Central memory CD8-positive, alpha-beta T cell (primary cell): ENCODE data around the gene DNTT.

ENCODE experiments used
- ATAC-seq: fragments of 150-1000 bp; cut with Tn5 transposase; replicated peaks from 2 replicates; pipeline ENCODE4 v1.10.0; 2022; ENCODE audit warnings: mild to moderate bottlenecking, moderate FRiP score, moderate number of reproducible peaks; ENCODE audit not compliant: poor library complexity, severe bottlenecking; ENCODE audit errors: extremely low read depth
- DNase-seq, 2 donors: peaks; one replicate each; pipeline ENCODE4 v3.0.0; 2021; ENCODE audit warnings: low spot score in 2 of 2
- H3K27ac Mint-ChIP-seq: one replicate; pipeline ENCODE4 v1.8.0; 2022; ENCODE audit warnings: low read depth, mild to moderate bottlenecking, moderate library complexity, mixed read lengths
- H3K27me3 Mint-ChIP-seq: one replicate; pipeline ENCODE4 v1.8.0; 2022; ENCODE audit warnings: mixed read lengths
- H3K36me3 Mint-ChIP-seq: one replicate; pipeline ENCODE4 v1.8.0; 2022; ENCODE audit warnings: mild to moderate bottlenecking, moderate library complexity, mixed read lengths; ENCODE audit not compliant: insufficient read depth
- H3K4me1 Mint-ChIP-seq: one replicate; pipeline ENCODE4 v1.8.0; 2022; ENCODE audit warnings: mixed read lengths
- H3K4me3 Mint-ChIP-seq: one replicate; pipeline ENCODE4 v1.8.0; 2022; ENCODE audit warnings: mild to moderate bottlenecking, moderate library complexity, mixed read lengths
- H3K9me3 Mint-ChIP-seq: one replicate; pipeline ENCODE4 v1.8.0; 2022; ENCODE audit warnings: mixed read lengths

DNTT gene

GRCh38 chr10:96304230-96304629 is at the start of gene DNTT:
DNTT (plus strand) TSS chr10:96304434; CDS start chr10:96304498, 64 bp downstream.
- peaks cover 80% of the 10 kb centered on the region for H3K27me3 Mint-ChIP-seq
- ATAC-seq (no peak), DNase-seq (no peak)
- no peaks in the 10 kb centered on the region for H3K9me3 Mint-ChIP-seq
- no peaks in the 10 kb centered on the region for H3K36me3 Mint-ChIP-seq
- no peaks in the 10 kb centered on the region for H3K4me1 Mint-ChIP-seq
- H3K4me3 Mint-ChIP-seq, result no peak within 1 kb of the TSS
- H3K27ac Mint-ChIP-seq, result no peak within 1 kb of the TSS

- no peak overlapping the region for H3K4me3 Mint-ChIP-seq
- H3K27me3 Mint-ChIP-seq, result peaks cover 33% of the 10 kb centered on the region
- H3K4me1 Mint-ChIP-seq, result no peaks in the 10 kb centered on the region
- DNase-seq (no peak), ATAC-seq (no peak)
- no peak overlapping the region for H3K27ac Mint-ChIP-seq
- H3K9me3 Mint-ChIP-seq, result no peaks in the 10 kb centered on the region
- peaks cover 1% of the 10 kb centered on the region for H3K36me3 Mint-ChIP-seq
Observed at GRCh38 chr10:96254976-96255375, 49.3 kb upstream of the DNTT start.

- DNase-seq, result no peak
- Mint-ChIP-seq H3K27ac (no peak overlapping the region), H3K4me3 (no peak overlapping the region), H3K4me1 (no peaks in the 10 kb centered on the region), H3K9me3 (no peaks in the 10 kb centered on the region), H3K27me3 (peaks cover 33% of the 10 kb centered on the region), H3K36me3 (peaks cover 1% of the 10 kb centered on the region)
- no peak for ATAC-seq
Observed at GRCh38 chr10:96255549-96256333, 48.5 kb upstream of the DNTT start.

GRCh38 chr10:96257944-96258343 is 46.3 kb upstream of the DNTT start:
- Mint-ChIP-seq H3K4me1 (no peaks in the 10 kb centered on the region), H3K36me3 (peaks cover 1% of the 10 kb centered on the region), H3K4me3 (no peak overlapping the region), H3K9me3 (no peaks in the 10 kb centered on the region), H3K27me3 (peaks cover 44% of the 10 kb centered on the region), H3K27ac (no peak overlapping the region)
- DNase-seq (no peak), ATAC-seq (no peak)

- Mint-ChIP-seq H3K4me1 (no peaks in the 10 kb centered on the region), H3K9me3 (no peaks in the 10 kb centered on the region), H3K27me3 (peaks cover 56% of the 10 kb centered on the region), H3K36me3 (peaks cover 1% of the 10 kb centered on the region), H3K27ac (peak overlapping the region; percentile 51), H3K4me3 (no peak overlapping the region)
- ATAC-seq, result no peak
- DNase-seq, result no peak
Observed at GRCh38 chr10:96259150-96259549, 45.1 kb upstream of the DNTT start.

- Mint-ChIP-seq H3K36me3 (peaks cover 1% of the 10 kb centered on the region), H3K4me3 (no peak overlapping the region), H3K9me3 (no peaks in the 10 kb centered on the region), H3K27ac (no peak overlapping the region), H3K27me3 (peaks cover 56% of the 10 kb centered on the region), H3K4me1 (no peaks in the 10 kb centered on the region)
- DNase-seq, result no peak
- ATAC-seq, result no peak
Observed at GRCh38 chr10:96260014-96260413, 44.2 kb upstream of the DNTT start.

GRCh38 chr10:96261132-96261531 is 43.1 kb upstream of the DNTT start:
- ATAC-seq, result no peak
- Mint-ChIP-seq H3K4me1 (no peaks in the 10 kb centered on the region), H3K27ac (no peak overlapping the region), H3K36me3 (no peaks in the 10 kb centered on the region), H3K9me3 (no peaks in the 10 kb centered on the region), H3K27me3 (peaks cover 55% of the 10 kb centered on the region), H3K4me3 (no peak overlapping the region)
- DNase-seq, result no peak

GRCh38 chr10:96261930-96262329 is 42.3 kb upstream of the DNTT start:
- Mint-ChIP-seq H3K4me3 (no peak overlapping the region), H3K4me1 (no peaks in the 10 kb centered on the region), H3K27ac (no peak overlapping the region), H3K9me3 (no peaks in the 10 kb centered on the region), H3K36me3 (no peaks in the 10 kb centered on the region), H3K27me3 (peaks cover 63% of the 10 kb centered on the region)
- ATAC-seq (no peak), DNase-seq (no peak)

- Mint-ChIP-seq H3K4me1 (no peaks in the 10 kb centered on the region), H3K4me3 (no peak overlapping the region), H3K27ac (no peak overlapping the region), H3K36me3 (no peaks in the 10 kb centered on the region), H3K9me3 (no peaks in the 10 kb centered on the region), H3K27me3 (peaks cover 67% of the 10 kb centered on the region)
- ATAC-seq (no peak), DNase-seq (no peak)
Observed at GRCh38 chr10:96263176-96263575, 41.1 kb upstream of the DNTT start.

- H3K27me3 Mint-ChIP-seq, result peaks cover 72% of the 10 kb centered on the region
- H3K27ac Mint-ChIP-seq, result no peak overlapping the region
Observed at GRCh38 chr10:96263669-96264068, 40.6 kb upstream of the DNTT start.

GRCh38 chr10:96264938-96265337 is 39.3 kb upstream of the DNTT start:
- Mint-ChIP-seq H3K4me3 (no peak overlapping the region), H3K36me3 (no peaks in the 10 kb centered on the region), H3K4me1 (no peaks in the 10 kb centered on the region), H3K27ac (no peak overlapping the region), H3K9me3 (no peaks in the 10 kb centered on the region), H3K27me3 (peaks cover 72% of the 10 kb centered on the region)
- no peak for DNase-seq
- no peak for ATAC-seq

More at GRCh38 chr10:96263669-96264068, 40.6 kb upstream of the DNTT start:
- no peak for ATAC-seq
- no peak for DNase-seq
- Mint-ChIP-seq H3K4me1 (no peaks in the 10 kb centered on the region), H3K36me3 (no peaks in the 10 kb centered on the region), H3K4me3 (no peak overlapping the region), H3K9me3 (no peaks in the 10 kb centered on the region)

GRCh38 chr10:96266118-96266770 is 38.0 kb upstream of the DNTT start:
- Mint-ChIP-seq H3K27ac (no peak overlapping the region), H3K27me3 (peaks cover 70% of the 10 kb centered on the region), H3K4me3 (no peak overlapping the region), H3K36me3 (no peaks in the 10 kb centered on the region), H3K9me3 (no peaks in the 10 kb centered on the region), H3K4me1 (no peaks in the 10 kb centered on the region)
- ATAC-seq (no peak), DNase-seq (no peak)

- Mint-ChIP-seq H3K36me3 (no peaks in the 10 kb centered on the region), H3K4me3 (no peak overlapping the region), H3K4me1 (no peaks in the 10 kb centered on the region), H3K27ac (no peak overlapping the region), H3K27me3 (peaks cover 65% of the 10 kb centered on the region), H3K9me3 (no peaks in the 10 kb centered on the region)
- DNase-seq (no peak), ATAC-seq (no peak)
Observed at GRCh38 chr10:96267234-96267705, 37.0 kb upstream of the DNTT start.
